HEK293T (cell line): ENCODE results near the gene GRAMD1B.
A peak's percentile ranks its signal among the peaks of the same experiment; 100 is the strongest.

Source experiments
- CTCF ChIA-PET: fragments of 350-600 bp; formaldehyde crosslinking; extraction: SDS; loops from one replicate; lab custom pipeline; 2021; ENCODE audit warnings: antibody characterized with exemption, inconsistent platforms; lab: Yijun Ruan, JAX
- POLR2A ChIA-PET: fragments of 350-600 bp; formaldehyde crosslinking; extraction: SDS; loops from one replicate; lab custom pipeline; 2020; ENCODE audit warnings: antibody characterized with exemption, inconsistent platforms; lab: Yijun Ruan, JAX
- DNase-seq: peaks from one replicate; pipeline ENCODE4 v3.0.0; 2012; ENCODE audit warnings: mixed read lengths; ENCODE audit errors: extremely low spot score
- ARNT ChIP-seq: fragments of 450-650 bp; IDR thresholded peaks from 2 replicates; pipeline ENCODE4 v1.6.1; 2017; ENCODE audit warnings: mild to moderate bottlenecking
- BHLHE40 ChIP-seq: fragments of 450-650 bp; IDR thresholded peaks from 2 replicates; pipeline ENCODE4 v1.6.1; 2016; ENCODE audit warnings: mild to moderate bottlenecking, moderate library complexity, borderline replicate concordance
- CTBP1 ChIP-seq: fragments of 450-650 bp; IDR thresholded peaks from 2 replicates; pipeline ENCODE4 v1.6.1; 2016; ENCODE audit warnings: borderline replicate concordance
- ELF4 ChIP-seq: fragments of 450-650 bp; IDR thresholded peaks from 2 replicates; pipeline ENCODE4 v1.6.1; 2017; ENCODE audit warnings: antibody characterized with exemption
- FOXA1 ChIP-seq: fragments of 450-650 bp; IDR thresholded peaks from 2 replicates; pipeline ENCODE4 v1.6.1; 2016; ENCODE audit warnings: mild to moderate bottlenecking
- FOXK2 ChIP-seq: fragments of 450-650 bp; IDR thresholded peaks from 2 replicates; pipeline ENCODE4 v1.6.1; 2016; ENCODE audit warnings: mild to moderate bottlenecking
- FOXM1 ChIP-seq: fragments of 450-650 bp; IDR thresholded peaks from 2 replicates; pipeline ENCODE4 v1.6.1; 2017; ENCODE audit warnings: mild to moderate bottlenecking, borderline replicate concordance
- HDGF ChIP-seq: fragments of 450-650 bp; IDR thresholded peaks from 2 replicates; pipeline ENCODE4 v1.6.1; 2017; ENCODE audit warnings: antibody characterized with exemption, borderline replicate concordance
- L3MBTL2 ChIP-seq: fragments of 450-650 bp; conservative IDR thresholded peaks from 2 replicates; pipeline ENCODE4 v1.6.1; 2016; ENCODE audit warnings: mild to moderate bottlenecking
- LEF1 ChIP-seq: fragments of 450-650 bp; IDR thresholded peaks from 2 replicates; pipeline ENCODE4 v1.6.1; 2017; ENCODE audit warnings: mild to moderate bottlenecking, borderline replicate concordance
- NFRKB ChIP-seq: fragments of 450-650 bp; IDR thresholded peaks from 2 replicates; pipeline ENCODE4 v1.6.1; 2016; ENCODE audit warnings: mild to moderate bottlenecking, moderate library complexity
- PKNOX1 ChIP-seq: fragments of 450-650 bp; IDR thresholded peaks from 2 replicates; pipeline ENCODE4 v1.6.1; 2016
- SP1 ChIP-seq: fragments of 450-650 bp; IDR thresholded peaks from 2 replicates; pipeline ENCODE4 v1.6.1; 2017
- SUZ12 ChIP-seq: fragments of 450-650 bp; IDR thresholded peaks from 2 replicates; pipeline ENCODE4 v1.6.1; 2016; ENCODE audit warnings: mild to moderate bottlenecking
- TARDBP ChIP-seq: fragments of 450-650 bp; IDR thresholded peaks from 2 replicates; pipeline ENCODE4 v1.6.1; 2016
- ZNF384 ChIP-seq: fragments of 450-650 bp; IDR thresholded peaks from 2 replicates; pipeline ENCODE4 v1.6.1; 2016

The GRAMD1B gene

GRCh38 chr11:123429336-123429735, 733 bp upstream of the GRAMD1B start:
- ChIA-PET CTCF (no interaction called here), POLR2A (interaction anchor here (0.8 to 0.9 kb wide), 2 partner anchors 14 to 21 kb away, joined by 3 read pairs; no protein-coding TSS in a partner anchor)
- no peak for DNase-seq
- TF ChIP-seq NFRKB (no peak), HDGF (no peak), FOXA1 (no peak)

DNA sequence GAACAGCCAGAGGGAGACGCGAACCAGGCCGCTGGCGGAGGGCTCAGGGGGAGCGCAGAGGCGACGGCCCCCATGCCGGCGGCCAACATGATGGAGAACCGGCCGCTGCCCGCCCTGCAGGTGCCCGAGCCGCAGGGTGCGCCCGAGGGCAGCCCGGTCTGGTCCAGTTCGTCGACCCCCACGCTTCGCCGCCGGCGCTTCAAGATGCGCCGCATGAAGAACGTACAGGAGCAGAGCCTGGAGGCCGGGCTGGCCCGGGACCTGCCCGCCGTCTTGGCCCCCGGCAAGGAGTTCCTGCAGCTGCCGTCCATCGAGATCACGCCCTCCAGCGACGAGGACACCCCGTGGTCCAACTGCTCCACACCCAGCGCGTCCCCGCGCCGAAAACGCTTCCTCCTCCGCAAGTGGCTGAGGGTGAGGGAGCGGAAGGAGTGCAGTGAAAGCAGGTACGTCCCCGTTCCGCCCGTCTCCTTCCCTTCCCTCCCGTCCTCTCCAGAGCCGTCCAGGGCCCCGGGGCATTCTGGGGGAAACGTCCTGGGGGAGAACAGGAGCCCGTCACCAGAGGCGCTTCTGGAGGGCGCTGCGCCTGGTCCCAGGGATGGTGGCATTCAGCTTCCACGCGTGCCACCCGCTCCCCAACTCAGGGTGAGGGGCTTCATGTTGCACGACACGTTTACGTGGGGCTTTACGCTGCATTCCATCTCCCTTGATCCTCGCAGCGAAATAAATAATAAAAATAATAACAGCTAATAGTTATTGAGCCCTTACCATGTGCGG, 840 bp downstream of the GRAMD1B start:
- peak; percentile 55 for DNase-seq
- POLR2A ChIA-PET, result no interaction called here
- CTCF ChIA-PET, result interaction anchor here (1.0 to 1.7 kb wide), 2 partner anchors 24 to 127 kb away, joined by 3 to 7 read pairs; no protein-coding TSS in a partner anchor
- TF ChIP-seq L3MBTL2, result peak; percentile 58
- no peak for TF ChIP-seq FOXA1

GRCh38 chr11:123431619-123432018, 1.6 kb downstream of the GRAMD1B start:
- no peak for TF ChIP-seq FOXM1
- no peak for TF ChIP-seq PKNOX1
- TF ChIP-seq ZNF384, result no peak
- no peak for TF ChIP-seq TARDBP
- no peak for TF ChIP-seq CTBP1
- no peak for TF ChIP-seq ELF4
- CTCF ChIA-PET, result interaction anchor here (1.0 to 1.7 kb wide), 2 partner anchors 24 to 128 kb away, joined by 3 to 7 read pairs; no protein-coding TSS in a partner anchor
- POLR2A ChIA-PET, result interaction anchor here (0.9 kb wide), 1 partner anchor 24 kb away, joined by 5 read pairs; no protein-coding TSS in a partner anchor
- no peak for DNase-seq

DNA sequence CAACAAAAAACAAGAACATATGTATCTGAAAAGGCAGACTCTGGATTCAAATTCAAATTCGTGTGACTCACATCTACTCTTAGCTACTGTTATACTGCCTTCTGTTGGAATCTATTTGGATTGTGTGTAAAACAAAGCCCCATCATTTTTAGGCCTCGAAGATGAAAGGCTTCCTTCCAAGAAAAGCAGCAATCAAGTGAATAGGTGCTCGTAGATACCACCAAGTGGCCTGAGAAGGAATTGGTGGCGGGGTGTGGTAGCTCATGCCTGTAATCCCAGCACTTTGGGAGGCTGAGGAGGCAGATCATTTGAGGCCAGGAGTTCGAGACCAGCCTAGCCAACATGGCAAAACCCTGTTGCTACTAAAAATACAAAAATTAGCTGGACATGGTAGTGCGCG, 4.2 kb downstream of the GRAMD1B start:
- ChIA-PET CTCF (interaction anchor here (0.6 to 2.2 kb wide), 8 partner anchors 10 to 179 kb away, joined by 3 to 11 read pairs (median 3); no protein-coding TSS in a partner anchor), POLR2A (interaction anchor here (1.1 kb wide), 1 partner anchor 27 kb away, joined by 3 read pairs; no protein-coding TSS in a partner anchor)
- peak; percentile 45 for DNase-seq

DNA sequence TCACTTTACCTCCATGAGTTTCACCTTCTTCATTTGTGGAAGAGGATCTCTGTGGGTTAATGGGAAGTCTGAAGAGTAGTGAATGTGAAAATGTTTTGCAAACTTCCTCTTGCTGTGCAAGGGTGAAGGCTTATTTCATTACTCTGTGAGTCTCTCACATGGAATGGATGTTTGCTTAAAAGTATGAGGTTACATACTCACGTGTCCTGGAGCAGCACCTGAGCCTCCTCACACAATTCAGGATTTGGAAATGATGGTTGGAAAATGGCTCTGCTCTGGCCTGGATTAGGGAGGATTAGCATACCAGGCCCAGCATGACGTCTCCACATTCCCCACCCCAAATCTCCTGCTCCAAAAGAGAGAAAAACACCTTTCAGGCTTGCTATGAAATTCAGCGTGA, 4.8 kb downstream of the GRAMD1B start:
- no peak for TF ChIP-seq ZNF384
- TF ChIP-seq TARDBP, result no peak
- no peak for TF ChIP-seq CTBP1
- TF ChIP-seq ELF4, result no peak
- no peak for TF ChIP-seq SP1
- no peak for TF ChIP-seq HDGF
- no peak for TF ChIP-seq FOXK2
- no peak for TF ChIP-seq SUZ12
- no peak for TF ChIP-seq ARNT
- no peak for TF ChIP-seq NFRKB
- TF ChIP-seq FOXM1, result no peak
- no peak for TF ChIP-seq PKNOX1
- no peak for TF ChIP-seq FOXA1
- TF ChIP-seq BHLHE40, result no peak
- no peak for TF ChIP-seq L3MBTL2
- no peak for TF ChIP-seq LEF1
- POLR2A ChIA-PET, result interaction anchor here (1.1 kb wide), 1 partner anchor 27 kb away, joined by 3 read pairs; no protein-coding TSS in a partner anchor
- CTCF ChIA-PET, result interaction anchor here (0.6 to 2.2 kb wide), 7 partner anchors 10 to 180 kb away, joined by 3 to 11 read pairs (median 3); no protein-coding TSS in a partner anchor
- no peak for DNase-seq

More for the DNA sequence above, 4.2 kb downstream of the GRAMD1B start:
- TF ChIP-seq ZNF384 (peak; percentile 67; the same call in 1 of the 2 replicates), L3MBTL2 (peak; percentile 25; the same call in 1 of the 2 replicates), HDGF (no peak)

GRCh38 chr11:123437236-123437979, 7.3 kb downstream of the GRAMD1B start:
- CTCF ChIA-PET, result interaction anchor here (0.6 kb wide), 2 partner anchors 28 to 30 kb away, joined by 3 read pairs; no protein-coding TSS in a partner anchor
- TF ChIP-seq TARDBP (no peak), FOXM1 (no peak), HDGF (no peak), FOXK2 (no peak), BHLHE40 (no peak), PKNOX1 (no peak), LEF1 (no peak), ZNF384 (no peak), L3MBTL2 (no peak), CTBP1 (no peak), SP1 (no peak), NFRKB (no peak)
- POLR2A ChIA-PET, result no interaction called here
- no peak for DNase-seq
